ENCODE data around the gene PRR5L.

Gene PRR5L

DNA sequence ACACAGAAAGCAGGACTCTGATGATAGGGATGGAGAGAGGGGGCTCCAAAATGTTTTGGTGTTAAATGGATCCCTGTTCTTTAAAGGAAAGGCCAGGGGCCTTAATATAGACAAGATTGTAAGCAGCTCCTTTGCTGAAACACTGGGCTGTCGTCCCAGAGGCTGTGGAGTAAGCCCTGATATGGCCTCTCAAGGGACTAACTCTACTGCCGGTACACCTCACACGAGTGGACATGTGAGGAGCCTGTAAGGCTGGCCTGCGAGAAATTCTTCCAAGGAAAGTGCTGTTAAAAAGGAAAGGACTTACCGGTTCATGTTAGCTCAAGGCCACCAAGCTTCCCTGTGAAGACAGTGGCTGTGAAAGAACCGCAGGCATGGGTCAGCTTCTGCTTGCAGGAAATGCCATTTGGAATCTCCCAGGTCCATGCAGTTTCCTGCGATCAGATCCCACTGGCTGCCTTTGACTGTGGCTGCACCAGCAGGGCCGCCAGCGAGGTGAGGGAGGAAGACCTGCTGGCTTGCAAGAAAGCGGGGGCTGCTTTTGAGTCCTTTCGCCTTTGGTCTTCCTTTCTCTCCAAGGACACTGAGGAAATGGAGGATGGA, 106.6 kb downstream of the PRR5L start:
- DNase-seq (ENCODE audit: low spot score): no peak

DNA sequence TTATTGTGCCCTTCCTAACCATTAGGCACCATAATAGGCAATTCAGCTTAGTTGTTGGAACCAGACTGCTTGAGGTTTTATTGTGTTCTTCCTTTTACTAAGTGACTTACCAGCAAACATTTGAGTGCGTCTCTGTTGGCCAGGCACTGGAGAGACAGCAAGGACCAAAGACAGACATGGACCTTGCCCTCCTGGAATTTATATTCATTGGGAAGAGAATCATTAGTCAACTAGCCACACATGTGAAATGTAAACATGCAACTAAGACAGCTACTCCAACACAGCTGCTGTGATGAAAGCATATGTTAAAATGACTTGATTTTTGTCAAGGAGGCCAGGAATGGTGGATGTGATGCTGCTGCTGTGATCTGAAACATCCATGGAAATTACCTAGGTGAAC, 107.6 kb downstream of the PRR5L start:
- no peak for DNase-seq (ENCODE audit: low spot score)

GRCh38 chr11:36404831-36405230, 108.7 kb downstream of the PRR5L start:
- no peak for DNase-seq (ENCODE audit: low spot score)

GRCh38 chr11:36405585-36406367, 109.7 kb downstream of the PRR5L start:
- DNase-seq (ENCODE audit: low spot score): no peak

DNA sequence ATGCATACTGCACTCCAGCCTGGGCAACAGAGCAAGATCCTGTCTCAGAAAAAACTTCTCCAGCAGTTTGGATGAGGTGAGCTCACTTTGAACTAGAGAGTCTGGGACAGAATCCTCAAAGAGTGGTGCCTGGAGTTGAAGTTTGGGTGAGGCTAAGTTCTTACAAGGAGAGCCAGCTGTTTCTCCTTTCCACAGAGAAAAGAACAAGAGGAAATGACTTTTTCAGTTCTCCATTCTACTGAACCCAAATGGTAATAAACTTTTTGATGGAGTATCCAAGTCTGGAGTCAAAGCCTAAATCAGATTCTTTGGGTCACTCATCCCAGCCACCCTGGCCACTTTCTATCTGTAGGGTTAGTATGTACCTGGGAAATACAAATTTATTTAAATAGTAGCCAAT, 111.3 kb downstream of the PRR5L start:
- no peak for DNase-seq (ENCODE audit: low spot score)

DNA sequence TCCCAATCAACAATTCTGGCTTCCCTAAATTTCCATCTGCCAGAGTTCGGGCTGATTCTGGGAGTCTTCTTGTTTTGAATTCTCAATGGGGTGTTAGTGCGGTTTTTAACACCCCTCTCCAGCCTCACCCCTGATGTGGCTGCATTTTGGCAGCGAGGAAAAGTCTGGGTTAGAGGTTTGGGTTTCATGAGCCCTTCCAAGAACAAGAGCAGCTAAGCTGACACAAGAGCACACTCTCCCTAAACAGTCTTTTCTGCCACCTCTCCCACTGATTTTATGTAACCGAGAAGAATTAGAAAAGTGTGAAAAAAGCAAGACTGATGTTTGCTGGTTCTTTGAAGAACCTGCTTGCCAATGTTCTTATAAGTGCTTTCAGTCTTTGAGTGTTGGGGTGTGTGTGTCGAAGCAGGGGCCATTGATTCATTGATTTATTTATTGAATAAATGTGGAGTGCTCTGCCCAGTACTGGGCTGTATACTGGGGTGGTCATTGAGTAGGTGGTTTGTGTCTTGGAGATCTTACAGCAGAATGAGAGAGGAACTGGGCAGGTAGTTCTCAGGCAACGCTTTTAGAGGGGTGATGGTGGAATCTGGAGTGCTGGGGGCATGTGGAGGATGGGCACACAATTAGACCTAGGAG, 112.5 kb downstream of the PRR5L start:
- no peak for DNase-seq (ENCODE audit: low spot score)

- no peak for DNase-seq (ENCODE audit: low spot score)
Measured at GRCh38 chr11:36409152-36409816, 113.2 kb downstream of the PRR5L start.

DNA sequence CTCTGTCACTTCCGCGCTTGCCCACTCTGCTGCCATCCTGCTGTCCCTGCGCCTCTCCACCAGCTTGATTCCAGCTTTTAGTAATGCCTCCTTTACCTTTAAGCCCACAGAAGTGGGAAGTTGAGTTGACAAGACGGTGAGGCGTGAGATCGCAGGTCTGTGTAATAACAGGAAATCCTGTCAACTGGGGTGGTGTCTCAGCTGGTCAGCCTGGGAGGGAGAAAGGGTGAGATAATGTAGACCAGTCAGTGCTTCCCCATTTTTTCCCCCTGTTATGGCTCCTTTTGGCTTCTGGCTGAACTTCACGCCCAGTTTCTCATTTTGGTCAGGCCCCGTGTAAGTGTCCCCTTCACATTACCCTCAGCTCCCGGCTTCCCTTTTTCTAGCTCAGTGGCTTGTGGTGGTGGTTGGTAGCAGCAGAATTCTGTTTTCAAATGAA, 115.1 kb downstream of the PRR5L start:
- DNase-seq (ENCODE audit: low spot score): peak; percentile 13

- no peak for DNase-seq (ENCODE audit: low spot score)
Measured at GRCh38 chr11:36412781-36413383, 116.8 kb downstream of the PRR5L start.

DNA sequence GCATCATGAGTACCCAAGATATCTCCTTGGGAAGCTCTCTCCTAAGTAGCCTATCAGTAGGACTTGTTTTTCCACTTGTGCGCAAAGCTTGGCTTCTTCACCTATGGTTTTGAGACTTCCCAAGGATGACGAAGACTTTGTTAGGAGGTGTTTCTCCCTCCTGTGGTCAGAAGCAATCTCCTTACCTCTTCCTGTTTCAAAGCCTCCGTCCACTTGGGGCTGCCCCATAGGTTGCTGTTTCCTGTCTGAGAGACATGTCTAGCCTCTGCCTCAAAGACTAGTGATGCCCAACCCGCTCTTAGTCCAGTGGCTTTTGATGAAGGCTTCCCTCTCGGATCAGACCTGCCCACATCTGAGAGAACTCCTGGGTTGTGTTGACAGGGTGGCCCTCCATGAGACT, 121.1 kb downstream of the PRR5L start:
- no peak for DNase-seq (ENCODE audit: low spot score)

GRCh38 chr11:36419791-36420424, 123.8 kb downstream of the PRR5L start:
- DNase-seq (ENCODE audit: low spot score): no peak

DNA sequence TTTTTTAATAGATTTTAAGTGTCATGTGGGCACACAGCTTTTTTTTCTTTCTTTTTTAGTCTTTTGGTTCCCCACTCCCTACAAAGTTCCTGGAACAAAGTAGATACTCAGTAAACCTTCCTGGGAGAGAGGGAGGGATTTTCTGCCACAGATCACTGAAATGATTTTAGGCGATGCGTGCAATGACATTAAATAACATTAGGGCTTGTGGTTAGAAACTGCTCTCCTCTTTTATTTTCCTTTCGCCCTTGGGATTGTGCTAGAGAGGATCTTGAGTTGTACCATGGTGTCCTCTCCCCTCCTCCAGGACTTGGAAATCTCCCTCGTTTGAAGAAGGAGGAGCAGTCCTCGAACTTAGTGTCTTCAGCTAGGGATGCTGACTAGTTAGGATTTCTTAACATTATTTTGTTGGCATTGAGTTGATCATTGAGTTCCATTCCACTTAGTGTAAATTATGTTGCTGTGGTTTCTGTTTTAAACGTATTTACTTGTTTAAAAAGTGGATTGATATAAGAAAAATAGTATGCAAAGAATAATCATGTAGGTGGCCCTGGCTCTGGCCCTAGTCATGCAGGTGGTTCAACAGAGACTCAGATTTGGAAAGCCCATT, 125.6 kb downstream of the PRR5L start:
- DNase-seq (ENCODE audit: low spot score): no peak

DNA sequence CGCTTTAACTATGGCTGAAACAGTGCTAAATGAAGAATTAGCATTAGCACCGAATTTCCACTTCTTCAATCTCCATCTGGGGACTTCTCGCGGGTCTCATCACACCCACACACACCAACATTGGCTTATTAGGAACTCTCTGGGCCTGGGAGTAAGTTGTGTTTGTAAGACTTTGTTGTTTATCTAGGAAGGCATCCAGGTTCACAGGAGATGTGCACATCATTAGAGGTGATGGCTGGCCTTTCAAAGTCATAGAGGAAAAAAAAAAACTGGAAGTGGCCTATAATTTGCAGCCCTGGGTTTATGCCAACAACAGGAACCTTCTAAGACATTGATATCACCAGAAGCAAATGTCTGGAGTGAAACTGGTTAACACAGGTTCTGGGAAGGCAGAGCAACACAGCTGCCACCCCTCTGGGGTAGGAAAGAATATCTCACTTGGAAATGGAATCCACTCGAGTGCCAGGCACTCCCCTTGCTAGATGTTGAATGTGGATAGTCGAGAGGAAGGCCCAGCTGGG, 129.5 kb downstream of the PRR5L start:
- no peak for DNase-seq (ENCODE audit: low spot score)

GRCh38 chr11:36426226-36426848, 130.2 kb downstream of the PRR5L start:
- no peak for DNase-seq (ENCODE audit: low spot score)

DNA sequence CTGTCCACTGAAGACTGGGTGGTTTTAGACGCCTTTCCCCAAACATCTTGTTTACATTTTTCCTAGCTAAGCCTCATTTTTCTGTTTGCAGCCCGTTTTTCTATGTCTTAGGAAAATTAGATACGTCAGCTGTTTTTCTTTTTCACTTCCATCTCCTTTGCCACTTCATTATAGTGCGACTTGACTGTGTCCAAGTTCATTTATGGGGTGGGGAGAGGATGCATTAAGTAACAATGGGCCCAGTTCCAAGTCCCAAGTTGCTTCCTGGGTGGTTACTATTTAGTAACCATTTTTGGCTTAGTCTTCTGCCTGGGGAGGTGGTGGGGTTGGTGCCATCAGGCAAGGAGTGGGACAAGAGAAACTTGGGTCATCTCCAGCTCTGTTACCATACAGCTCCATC, 131.0 kb downstream of the PRR5L start:
- no peak for DNase-seq (ENCODE audit: low spot score)

- no peak for DNase-seq (ENCODE audit: low spot score)
Measured at GRCh38 chr11:36427876-36428275, 131.8 kb downstream of the PRR5L start.

- DNase-seq (ENCODE audit: low spot score): no peak
Measured at GRCh38 chr11:36431429-36432092, 135.5 kb downstream of the PRR5L start.

DNA sequence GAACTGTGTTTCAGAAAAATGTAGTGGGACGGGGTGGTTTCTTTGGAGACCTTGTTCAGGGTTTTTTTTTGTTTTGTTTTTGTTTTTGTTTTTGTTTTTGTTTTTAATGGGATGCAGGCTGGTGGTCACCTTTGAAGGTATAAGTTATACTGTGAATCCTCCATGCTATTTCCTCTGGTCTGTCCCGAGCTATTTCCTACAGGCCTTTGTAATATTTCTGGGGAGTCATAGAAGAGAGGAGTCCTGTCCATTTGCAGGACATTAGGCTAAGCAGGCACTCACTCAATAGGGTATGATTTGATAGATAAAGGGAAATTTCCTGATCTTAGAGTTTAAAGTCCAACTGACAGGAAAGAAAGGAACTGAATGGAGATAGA, 136.0 kb downstream of the PRR5L start:
- no peak for DNase-seq (ENCODE audit: low spot score)

DNA sequence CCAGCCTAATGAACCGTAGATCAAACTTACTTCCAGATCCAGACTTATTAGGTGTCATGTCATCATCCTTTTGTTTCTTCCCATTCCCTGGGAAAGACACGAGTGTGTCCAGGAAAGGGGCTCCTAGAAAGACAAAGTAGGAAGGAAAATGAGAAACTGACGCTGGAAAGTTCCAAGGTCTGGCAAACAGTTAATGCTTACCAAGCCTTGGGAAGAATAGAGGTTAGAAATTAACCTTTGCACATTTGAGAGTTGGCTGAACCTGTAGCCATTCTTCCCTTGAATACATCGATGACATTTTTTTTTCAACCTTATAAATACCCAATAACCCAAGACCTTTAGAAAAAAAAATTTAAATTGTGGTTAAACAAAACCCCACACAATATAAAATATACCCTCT, 136.7 kb downstream of the PRR5L start:
- DNase-seq (ENCODE audit: low spot score): no peak

DNA sequence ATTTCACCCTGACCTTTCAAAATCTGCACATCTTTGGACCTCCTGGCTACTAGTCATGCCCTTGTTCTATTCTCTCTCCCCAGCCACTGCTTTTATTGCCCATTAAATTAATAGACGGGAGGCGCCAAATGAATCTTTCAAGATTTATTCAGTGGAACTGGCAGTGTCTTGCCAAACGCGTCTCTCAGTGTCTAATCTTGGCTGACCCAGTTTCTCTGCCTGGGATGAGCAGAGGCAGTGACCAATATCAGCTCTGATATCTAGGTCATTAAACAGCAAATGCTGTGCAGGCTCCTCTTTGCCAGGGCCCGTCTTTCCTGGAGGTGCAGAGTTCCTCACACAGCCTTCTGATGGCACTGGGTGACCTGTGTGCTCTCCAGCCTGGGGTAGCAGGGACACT, 140.0 kb downstream of the PRR5L start:
- no peak for DNase-seq (ENCODE audit: low spot score)

Data from NAMALWA (cell line).